Endothelial cell of umbilical vein (primary cell): Measurements from ENCODE around the gene C1orf198.

Experiments
- EZH2 ChIP-seq: IDR thresholded peaks from 2 replicates; pipeline ENCODE4 v1.6.1; 2012; ENCODE audit warnings: borderline replicate concordance, low read depth, mild to moderate bottlenecking, moderate library complexity, low read length, inconsistent platforms; ENCODE audit not compliant: severe bottlenecking
- GATA2 ChIP-seq: IDR thresholded peaks from 2 replicates; pipeline ENCODE4 v1.7.0; 2011; ENCODE audit warnings: low read depth, mild to moderate bottlenecking, moderate library complexity, mixed read lengths, low read length; ENCODE audit not compliant: insufficient read length, insufficient read depth
- JUN ChIP-seq: IDR thresholded peaks from 2 replicates; pipeline ENCODE4 v1.6.1; 2011; ENCODE audit warnings: borderline replicate concordance, low read depth; ENCODE audit not compliant: insufficient read length, insufficient read depth
- POLR2A ChIP-seq: IDR thresholded peaks from 2 replicates; pipeline ENCODE4 v1.6.1; 2012; ENCODE audit warnings: low read depth, mild to moderate bottlenecking, control low read depth, low read length
- POLR2AphosphoS5 ChIP-seq: IDR thresholded peaks from 2 replicates; pipeline ENCODE4 v1.6.1; 2012; ENCODE audit warnings: low read depth, mild to moderate bottlenecking, control low read depth, low read length, moderate library complexity; ENCODE audit not compliant: insufficient read depth
- TF ChIP-seq, protein P1 (sequence below), 2 donors: IDR thresholded peaks; 1 replicate in 1 of 2; 2 replicates in 1 of 2; pipeline ENCODE4 v1.5.1; 2011; ENCODE audit warnings: low read length in 2 of 2, mild to moderate bottlenecking in 2 of 2, moderate library complexity in 2 of 2, control low read depth in 1 of 2, inconsistent platforms in 1 of 2, low read depth in 1 of 2; ENCODE audit not compliant: insufficient read depth in 1 of 2; ENCODE audit errors: extremely low read depth in 1 of 2
- TF ChIP-seq, protein P2 (sequence below): IDR thresholded peaks from 2 replicates; pipeline ENCODE4 v1.6.1; 2011; ENCODE audit not compliant: insufficient read depth, insufficient read length

DNA sequence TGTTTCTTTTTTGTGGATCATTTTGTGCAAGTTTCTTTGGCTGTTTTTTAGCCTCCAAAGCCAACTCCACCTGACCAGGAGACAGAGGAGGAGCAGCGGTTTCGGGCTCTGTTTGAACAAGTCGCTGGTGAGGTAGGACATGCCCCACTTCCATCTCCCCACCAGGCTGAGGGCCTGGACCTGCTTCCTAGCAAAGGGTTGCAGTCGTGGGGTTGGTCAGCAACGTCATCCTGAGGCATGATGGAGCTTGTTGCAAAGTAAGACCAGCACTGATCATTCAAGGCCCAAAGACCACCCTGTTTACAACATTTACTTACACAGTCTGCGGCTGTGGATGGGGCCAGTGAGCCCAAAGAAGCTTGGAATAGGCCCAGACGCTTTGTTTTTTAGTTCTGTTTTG, 80.8 kb downstream of the C1orf198 start:
- TF ChIP-seq, protein P1, sequence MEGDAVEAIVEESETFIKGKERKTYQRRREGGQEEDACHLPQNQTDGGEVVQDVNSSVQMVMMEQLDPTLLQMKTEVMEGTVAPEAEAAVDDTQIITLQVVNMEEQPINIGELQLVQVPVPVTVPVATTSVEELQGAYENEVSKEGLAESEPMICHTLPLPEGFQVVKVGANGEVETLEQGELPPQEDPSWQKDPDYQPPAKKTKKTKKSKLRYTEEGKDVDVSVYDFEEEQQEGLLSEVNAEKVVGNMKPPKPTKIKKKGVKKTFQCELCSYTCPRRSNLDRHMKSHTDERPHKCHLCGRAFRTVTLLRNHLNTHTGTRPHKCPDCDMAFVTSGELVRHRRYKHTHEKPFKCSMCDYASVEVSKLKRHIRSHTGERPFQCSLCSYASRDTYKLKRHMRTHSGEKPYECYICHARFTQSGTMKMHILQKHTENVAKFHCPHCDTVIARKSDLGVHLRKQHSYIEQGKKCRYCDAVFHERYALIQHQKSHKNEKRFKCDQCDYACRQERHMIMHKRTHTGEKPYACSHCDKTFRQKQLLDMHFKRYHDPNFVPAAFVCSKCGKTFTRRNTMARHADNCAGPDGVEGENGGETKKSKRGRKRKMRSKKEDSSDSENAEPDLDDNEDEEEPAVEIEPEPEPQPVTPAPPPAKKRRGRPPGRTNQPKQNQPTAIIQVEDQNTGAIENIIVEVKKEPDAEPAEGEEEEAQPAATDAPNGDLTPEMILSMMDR (IDR thresholded peaks at IDR 0.05; ENCODE audit: extremely low read depth in 1 of 2, insufficient read depth in 1 of 2, low read depth in 1 of 2, low read length in 2 of 2), result no peak
- TF ChIP-seq POLR2A (no peak), JUN (no peak), EZH2 (no peak), POLR2AphosphoS5 (no peak), GATA2 (no peak)
- TF ChIP-seq, protein P2, sequence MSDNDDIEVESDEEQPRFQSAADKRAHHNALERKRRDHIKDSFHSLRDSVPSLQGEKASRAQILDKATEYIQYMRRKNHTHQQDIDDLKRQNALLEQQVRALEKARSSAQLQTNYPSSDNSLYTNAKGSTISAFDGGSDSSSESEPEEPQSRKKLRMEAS, result no peak
